Endodermal cell (in vitro differentiated cells): ENCODE measurements around the gene ADORA1. TPM values are rescaled to one million over a fixed set of nuclear protein-coding genes. Genes with fewer than 3 reads are reported as not detected.

Experiments used
- DNase-seq: peaks from one replicate; pipeline ENCODE4 v3.0.0-alpha.2; 2017
- H3K27ac ChIP-seq: 2 replicates; pipeline ENCODE4 v1.5.1; 2013; ENCODE audit warnings: mild to moderate bottlenecking, low read depth, low read length, moderate library complexity
- H3K27me3 ChIP-seq: 2 replicates; pipeline ENCODE4 v1.6.1; 2013; ENCODE audit warnings: mild to moderate bottlenecking, low read length, moderate library complexity; ENCODE audit not compliant: insufficient read depth, control insufficient read depth, poor library complexity, severe bottlenecking
- H3K36me3 ChIP-seq: 2 replicates; pipeline ENCODE4 v1.7.0; 2013; ENCODE audit warnings: mild to moderate bottlenecking, low read length, moderate library complexity; ENCODE audit not compliant: control insufficient read depth, insufficient read depth
- H3K4me1 ChIP-seq: one replicate; pipeline ENCODE4 v1.7.0; 2013; ENCODE audit warnings: low read length; ENCODE audit not compliant: control insufficient read depth, insufficient read depth
- H3K4me3 ChIP-seq: 2 replicates; pipeline ENCODE4 v1.5.1; 2013; ENCODE audit warnings: mild to moderate bottlenecking, low read length, moderate library complexity
- H3K9ac ChIP-seq: 2 replicates; pipeline ENCODE4 v1.6.1; 2013; ENCODE audit warnings: mild to moderate bottlenecking, low read length, moderate library complexity; ENCODE audit not compliant: poor library complexity, severe bottlenecking; ENCODE audit errors: extremely low read depth
- H3K9me3 ChIP-seq: 2 replicates; pipeline ENCODE4 v1.6.1; 2013; ENCODE audit warnings: mild to moderate bottlenecking, low read length, moderate library complexity; ENCODE audit not compliant: control insufficient read depth
- H3K27ac Mint-ChIP-seq: 2 replicates; pipeline ENCODE4 v1.8.0; 2020; ENCODE audit warnings: mixed read lengths
- H3K27me3 Mint-ChIP-seq: 2 replicates; pipeline ENCODE4 v1.8.0; 2021; ENCODE audit warnings: mild to moderate bottlenecking, mixed read lengths; ENCODE audit not compliant: insufficient read depth
- H3K36me3 Mint-ChIP-seq: 2 replicates; pipeline ENCODE4 v1.8.0; 2020; ENCODE audit warnings: low read depth, mixed read lengths
- H3K4me1 Mint-ChIP-seq: 2 replicates; pipeline ENCODE4 v1.8.0; 2020; ENCODE audit warnings: mixed read lengths
- H3K4me3 Mint-ChIP-seq: 2 replicates; pipeline ENCODE4 v1.8.0; 2020; ENCODE audit warnings: mild to moderate bottlenecking, moderate library complexity, mixed read lengths
- H3K9me3 Mint-ChIP-seq: 2 replicates; pipeline ENCODE4 v1.8.0; 2020; ENCODE audit warnings: mild to moderate bottlenecking, mixed read lengths
- WGBS, 2 experiments: methylation state at CpG; one replicate each; pipeline versions ENCODE4 v1.1.5 to v1.1.7; 2013; ENCODE audit warnings: missing lambda C conversion rate in 2 of 2, mixed read lengths in 1 of 2; ENCODE audit not compliant: insufficient coverage in 1 of 2, insufficient read length in 1 of 2; 5-methylcytosine and 5-hydroxymethylcytosine counted together
- total RNA-seq, 2 donors: library from RNA; stranded (reverse); fragmentation: NEBNext Ultra II Directional in 1 of 2; extraction: Animal tissue kit (Norgen Biotek cat#: 25700) in 1 of 2; gene quantifications; 2 replicates in 1 of 2; 3 replicates in 1 of 2; pipeline ENCODE4 v1.2.1, GENCODE V29; 2021
- TF ChIP-seq, protein P1 (sequence below): fragments of 200-600 bp; sonication (generic); conservative IDR thresholded peaks from 2 replicates; pipeline ENCODE4 v1.5.0; 2021; ENCODE audit warnings: antibody characterized with exemption, mild to moderate bottlenecking

Gene ADORA1
- total RNA-seq, 2 donors from 2014 or later, result 2.0 to 2.1 TPM

GRCh38 chr1:203201516-203202205 lies 74.1 kb downstream of the ADORA1 start:
- Histone ChIP-seq H3K4me3 (no peak overlapping the region), H3K27me3 (no peaks in the 10 kb centered on the region), H3K27ac (no peak overlapping the region), H3K9me3 (no peaks in the 10 kb centered on the region), H3K4me1 (no peaks in the 10 kb centered on the region), H3K36me3 (no peaks in the 10 kb centered on the region), H3K9ac (no peak overlapping the region)
- Mint-ChIP-seq H3K36me3 (no peaks in the 10 kb centered on the region), H3K27me3 (peaks cover 21% of the 10 kb centered on the region), H3K4me1 (peaks cover 2% of the 10 kb centered on the region), H3K4me3 (no peak overlapping the region), H3K27ac (no peak overlapping the region), H3K9me3 (no peaks in the 10 kb centered on the region)
- TF ChIP-seq, protein P1, sequence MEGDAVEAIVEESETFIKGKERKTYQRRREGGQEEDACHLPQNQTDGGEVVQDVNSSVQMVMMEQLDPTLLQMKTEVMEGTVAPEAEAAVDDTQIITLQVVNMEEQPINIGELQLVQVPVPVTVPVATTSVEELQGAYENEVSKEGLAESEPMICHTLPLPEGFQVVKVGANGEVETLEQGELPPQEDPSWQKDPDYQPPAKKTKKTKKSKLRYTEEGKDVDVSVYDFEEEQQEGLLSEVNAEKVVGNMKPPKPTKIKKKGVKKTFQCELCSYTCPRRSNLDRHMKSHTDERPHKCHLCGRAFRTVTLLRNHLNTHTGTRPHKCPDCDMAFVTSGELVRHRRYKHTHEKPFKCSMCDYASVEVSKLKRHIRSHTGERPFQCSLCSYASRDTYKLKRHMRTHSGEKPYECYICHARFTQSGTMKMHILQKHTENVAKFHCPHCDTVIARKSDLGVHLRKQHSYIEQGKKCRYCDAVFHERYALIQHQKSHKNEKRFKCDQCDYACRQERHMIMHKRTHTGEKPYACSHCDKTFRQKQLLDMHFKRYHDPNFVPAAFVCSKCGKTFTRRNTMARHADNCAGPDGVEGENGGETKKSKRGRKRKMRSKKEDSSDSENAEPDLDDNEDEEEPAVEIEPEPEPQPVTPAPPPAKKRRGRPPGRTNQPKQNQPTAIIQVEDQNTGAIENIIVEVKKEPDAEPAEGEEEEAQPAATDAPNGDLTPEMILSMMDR, result no peak
- 86 to 93% methylated on average over 5 to 10 of the region's 10 CpGs for WGBS, 2 experiments
- no peak for DNase-seq

DNA sequence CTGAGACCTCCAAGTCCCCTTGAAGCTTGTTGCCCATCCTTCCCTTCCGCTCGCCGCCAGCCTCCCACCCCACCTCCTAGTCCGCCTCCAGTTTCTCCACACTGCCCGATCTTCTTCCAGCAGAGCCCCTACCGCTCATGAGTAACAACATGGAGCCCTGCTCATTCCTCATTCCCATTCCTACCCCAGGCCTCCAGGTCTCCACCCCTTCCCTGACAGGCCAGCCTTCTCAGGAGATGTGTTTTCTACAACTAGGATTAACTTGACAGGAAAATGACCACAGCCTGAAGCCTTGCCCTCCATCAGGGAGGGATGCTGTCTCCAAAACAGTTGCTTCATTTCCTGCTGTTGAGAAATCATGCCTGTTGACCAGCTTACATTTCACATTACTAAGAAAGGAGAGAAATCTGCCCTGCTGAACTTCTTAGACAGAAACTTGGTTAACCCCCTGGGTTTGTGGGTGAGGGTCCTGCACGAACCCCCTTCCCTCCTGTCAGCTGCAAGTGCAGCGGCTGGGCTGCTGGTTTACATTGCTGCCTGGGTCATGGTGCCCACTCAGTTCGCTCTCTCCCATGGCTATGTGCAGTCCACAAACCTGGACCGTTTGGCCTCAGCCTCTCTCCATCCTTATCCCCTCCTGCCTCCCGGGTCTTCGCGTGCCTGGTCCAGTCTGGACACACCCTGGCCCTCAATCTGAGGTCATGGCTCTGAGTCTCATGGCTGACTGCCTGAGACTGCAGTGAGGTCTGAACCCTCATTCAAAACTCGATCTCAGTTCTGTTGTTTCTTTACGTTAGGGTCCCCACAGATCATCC lies 75.1 kb downstream of the ADORA1 start:
- H3K4me1 Mint-ChIP-seq, result peaks cover 2% of the 10 kb centered on the region
- H3K27ac Mint-ChIP-seq, result no peak overlapping the region
- H3K4me3 Mint-ChIP-seq, result no peak overlapping the region
- no peaks in the 10 kb centered on the region for H3K36me3 Mint-ChIP-seq
- H3K9me3 ChIP-seq, result no peaks in the 10 kb centered on the region
- H3K4me1 ChIP-seq, result no peaks in the 10 kb centered on the region
- no peak overlapping the region for H3K4me3 ChIP-seq
- DNase-seq, result no peak
- H3K27me3 Mint-ChIP-seq, result peaks cover 21% of the 10 kb centered on the region
- TF ChIP-seq, protein P1, result no peak
- no peak overlapping the region for H3K9ac ChIP-seq
- WGBS, 2 experiments, result 93 to 97% methylated on average over 12 to 15 of the region's 15 CpGs
- H3K27me3 ChIP-seq, result no peaks in the 10 kb centered on the region
- H3K36me3 ChIP-seq, result no peaks in the 10 kb centered on the region
- no peaks in the 10 kb centered on the region for H3K9me3 Mint-ChIP-seq
- no peak overlapping the region for H3K27ac ChIP-seq

- Mint-ChIP-seq H3K4me3 (no peak overlapping the region), H3K4me1 (peaks cover 2% of the 10 kb centered on the region), H3K36me3 (no peaks in the 10 kb centered on the region), H3K27me3 (peaks cover 22% of the 10 kb centered on the region), H3K9me3 (no peaks in the 10 kb centered on the region), H3K27ac (no peak overlapping the region)
- TF ChIP-seq, protein P1, result no peak
- Histone ChIP-seq H3K4me3 (no peak overlapping the region), H3K27me3 (no peaks in the 10 kb centered on the region), H3K27ac (no peak overlapping the region), H3K36me3 (no peaks in the 10 kb centered on the region), H3K9ac (no peak overlapping the region), H3K4me1 (no peaks in the 10 kb centered on the region), H3K9me3 (no peaks in the 10 kb centered on the region)
- WGBS, 2 experiments, result 87% methylated on average over 2 of the region's 2 CpGs; no CpG with 5 or more reads in 1 of the 2 experiments
- no peak for DNase-seq
Observed at GRCh38 chr1:203204756-203205155, 77.2 kb downstream of the ADORA1 start.
